GM21786 (cell line): Measurements from ENCODE around the gene ZKSCAN3.
A peak's percentile ranks its signal among the peaks of the same experiment; 100 is the strongest.
"Not testable (repeated sequence)": the region's sequence is repeated elsewhere in the genome, so short reads cannot be mapped to it uniquely, and the experiment has no call there.

Experiments used
- ATAC-seq: cut with Tn5 transposase; IDR thresholded peaks from one replicate; pipeline ENCODE4 v1.9.1; 2021; ENCODE audit not compliant: unreplicated experiment

ZKSCAN3 gene

GRCh38 chr6:28349892-28350737, at the start of gene ZKSCAN3:
TSS of gene ZKSCAN3 (plus strand) at chr6:28349947. CDS start at chr6:28359587, 9,640 bp downstream.
- peak; percentile 98 for ATAC-seq

- ATAC-seq: peak; percentile 84
These were observed 46.2 kb upstream of the ZKSCAN3 start for GRCh38 chr6:28303570-28303969.

- ATAC-seq: not testable (repeated sequence)
These were observed 43.4 kb upstream of the ZKSCAN3 start for GRCh38 chr6:28306363-28306762.

- ATAC-seq: no peak
These were observed 38.5 kb upstream of the ZKSCAN3 start for GRCh38 chr6:28311139-28311823.

- ATAC-seq: no peak
These were observed 36.8 kb upstream of the ZKSCAN3 start for GRCh38 chr6:28312939-28313338.

- no peak for ATAC-seq
These were observed 34.1 kb upstream of the ZKSCAN3 start for GRCh38 chr6:28315628-28316027.

- ATAC-seq: not testable (repeated sequence)
These were observed 31.9 kb upstream of the ZKSCAN3 start for GRCh38 chr6:28317866-28318265.

GRCh38 chr6:28322661-28323060, 27.1 kb upstream of the ZKSCAN3 start:
- ATAC-seq: no peak

- no peak for ATAC-seq
These were observed 25.8 kb upstream of the ZKSCAN3 start for GRCh38 chr6:28323813-28324424.

GRCh38 chr6:28326371-28326948, 23.3 kb upstream of the ZKSCAN3 start:
- no peak for ATAC-seq

- no peak for ATAC-seq
These were observed 19.7 kb upstream of the ZKSCAN3 start for GRCh38 chr6:28330041-28330440.

- no peak for ATAC-seq
These were observed 16.7 kb upstream of the ZKSCAN3 start for GRCh38 chr6:28333047-28333446.

GRCh38 chr6:28333599-28334018, 16.1 kb upstream of the ZKSCAN3 start:
- ATAC-seq: no peak

- no peak for ATAC-seq
These were observed 15.3 kb upstream of the ZKSCAN3 start for GRCh38 chr6:28334286-28335039.

- ATAC-seq: no peak
These were observed 14.6 kb upstream of the ZKSCAN3 start for GRCh38 chr6:28335040-28335563.

GRCh38 chr6:28335564-28336283, 14.0 kb upstream of the ZKSCAN3 start, which contains the start of gene ZSCAN31:
TSS of gene ZSCAN31 (minus strand) at chr6:28336148. CDS start at chr6:28329683, 6,465 bp downstream.
- peak; percentile 76 for ATAC-seq

- peak; percentile 53 for ATAC-seq
These were observed 13.2 kb upstream of the ZKSCAN3 start for GRCh38 chr6:28336284-28337120.

- ATAC-seq: no peak
These were observed 12.6 kb upstream of the ZKSCAN3 start for GRCh38 chr6:28337121-28337520.
